Measurements from ENCODE around the gene TPPP2. TPM values are rescaled to one million over a fixed set of nuclear protein-coding genes. Genes with fewer than 3 reads are reported as not detected.

The TPPP2 gene
- total and polyA plus RNA-seq, 2 experiments from 2014 or later = 0.39 to 0.92 TPM

GRCh38 chr14:21070083-21070609 is 40.1 kb downstream of the TPPP2 start, which contains the start of gene ARHGEF40:
Gene ARHGEF40, plus strand, starts transcription at chr14:21070304. Its CDS starts 93 bp downstream, at chr14:21070397.
- DNase-seq (ENCODE audit: low read depth in 1 of 2, low spot score in 1 of 2) = peak; percentile 66 to 88
- no peaks in the 10 kb centered on the region for H3K27me3 ChIP-seq
- no peaks in the 10 kb centered on the region for H3K36me3 ChIP-seq
- H3K27ac ChIP-seq = peak within 1 kb of the TSS; percentile 77
- no peak for TF ChIP-seq CTCF (IDR thresholded peaks at IDR 0.05; ENCODE audit: low read depth, low read length)
- peak within 1 kb of the TSS; percentile 85 for H3K4me3 ChIP-seq
- peaks cover 8% of the 10 kb centered on the region for H3K4me1 ChIP-seq (ENCODE audit: low read depth)
- H3K9me3 ChIP-seq (ENCODE audit: low read depth) = no peaks in the 10 kb centered on the region

- DNase-seq (ENCODE audit: low read depth in 1 of 2, low spot score in 1 of 2) = peak; percentile 60 to 75
- no peak for TF ChIP-seq CTCF (IDR thresholded peaks at IDR 0.05; ENCODE audit: low read depth, low read length)
- peak overlapping the region; percentile 77 for H3K27ac ChIP-seq
These were observed 40.7 kb downstream of the TPPP2 start for GRCh38 chr14:21070610-21071224.

GRCh38 chr14:21071225-21072030 is 41.4 kb downstream of the TPPP2 start:
- Histone ChIP-seq H3K27ac (peak overlapping the region; percentile 77), H3K9me3 (ENCODE audit: low read depth) (no peaks in the 10 kb centered on the region), H3K27me3 (no peaks in the 10 kb centered on the region), H3K36me3 (peaks cover 10% of the 10 kb centered on the region), H3K4me1 (ENCODE audit: low read depth) (peaks cover 8% of the 10 kb centered on the region), H3K4me3 (peak overlapping the region; percentile 85)
- DNase-seq (ENCODE audit: low read depth in 1 of 2, low spot score in 1 of 2) = peak; percentile 84 to 94
- TF ChIP-seq CTCF (IDR thresholded peaks at IDR 0.05; ENCODE audit: low read depth, low read length) = no peak

More at GRCh38 chr14:21070610-21071224, 40.7 kb downstream of the TPPP2 start:
- Histone ChIP-seq H3K4me3 (peak overlapping the region; percentile 85), H3K27me3 (no peaks in the 10 kb centered on the region), H3K36me3 (peaks cover 3% of the 10 kb centered on the region), H3K4me1 (ENCODE audit: low read depth) (peaks cover 8% of the 10 kb centered on the region), H3K9me3 (ENCODE audit: low read depth) (no peaks in the 10 kb centered on the region)

- H3K9me3 ChIP-seq (ENCODE audit: low read depth) = no peaks in the 10 kb centered on the region
- H3K36me3 ChIP-seq = peaks cover 14% of the 10 kb centered on the region
- no peak for TF ChIP-seq CTCF (IDR thresholded peaks at IDR 0.05; ENCODE audit: low read depth, low read length)
- H3K4me3 ChIP-seq = peak overlapping the region; percentile 85
- peak overlapping the region; percentile 77 for H3K27ac ChIP-seq
- peaks cover 8% of the 10 kb centered on the region for H3K4me1 ChIP-seq (ENCODE audit: low read depth)
- H3K27me3 ChIP-seq = no peaks in the 10 kb centered on the region
- DNase-seq (ENCODE audit: low read depth in 1 of 2, low spot score in 1 of 2) = peak in 1 of 2 donors; percentile 77
These were observed 42.0 kb downstream of the TPPP2 start for GRCh38 chr14:21072031-21072473.

GRCh38 chr14:21072781-21073339 is 42.8 kb downstream of the TPPP2 start:
- Histone ChIP-seq H3K4me1 (ENCODE audit: low read depth) (peaks cover 8% of the 10 kb centered on the region), H3K27me3 (no peaks in the 10 kb centered on the region), H3K9me3 (ENCODE audit: low read depth) (no peaks in the 10 kb centered on the region), H3K36me3 (peaks cover 18% of the 10 kb centered on the region), H3K4me3 (no peak overlapping the region), H3K27ac (no peak overlapping the region)
- DNase-seq (ENCODE audit: low read depth in 1 of 2, low spot score in 1 of 2) = no peak
- TF ChIP-seq CTCF (IDR thresholded peaks at IDR 0.05; ENCODE audit: low read depth, low read length) = no peak

Measured in cardiac muscle cell (in vitro differentiated cells and primary cell).